Gastroesophageal sphincter (tissue), 4 donors: ENCODE data around the gene CPEB3. TPM values are rescaled to one million over a fixed set of nuclear protein-coding genes. Genes with fewer than 3 reads are reported as not detected.
"Not testable (repeated sequence)": the region's sequence is repeated elsewhere in the genome, so short reads cannot be mapped to it uniquely, and the experiment has no call there.

Experiments
- ATAC-seq: fragments of 150-250 bp; one replicate; pipeline ENCODE4 v1.9.1; 2016; ENCODE audit warnings: mild to moderate bottlenecking, moderate library complexity
- H3K27ac ChIP-seq, 4 donors: fragments of 200-600 bp; sonication (generic) in 3 of 4; 1 replicate in 3 of 4; 2 replicates in 1 of 4; pipeline ENCODE4 v1.5.1; 2016 to 2019
- H3K27me3 ChIP-seq: fragments of 200-600 bp; sonication (generic); one replicate; pipeline ENCODE4 v1.5.1; 2019
- H3K36me3 ChIP-seq, 2 donors: fragments of 200-600 bp; sonication (generic); one replicate each; pipeline ENCODE4 v1.5.1; 2019; ENCODE audit warnings: control low read depth in 1 of 2
- H3K4me1 ChIP-seq, 3 donors: fragments of 200-600 bp; sonication (generic); 1 replicate in 2 of 3; 2 replicates in 1 of 3; pipeline ENCODE4 v1.5.1; 2016 to 2019; ENCODE audit warnings: control low read depth in 2 of 3
- H3K4me3 ChIP-seq, 2 donors: fragments of 200-600 bp; sonication (generic); one replicate each; pipeline ENCODE4 v1.5.1; 2019; ENCODE audit warnings: mild to moderate bottlenecking in 1 of 2, moderate library complexity in 1 of 2
- H3K9me3 ChIP-seq, 3 donors: fragments of 200-600 bp; sonication (generic); one replicate each; pipeline ENCODE4 v1.5.1; 2017 to 2019; ENCODE audit warnings: control low read depth in 2 of 3
- CTCF ChIP-seq, 4 experiments: fragments of 200-600 bp in 2 of 4; fragments of 450-650 bp in 2 of 4; sonication (generic) in 1 of 4; IDR thresholded peaks; one replicate each; pipeline ENCODE4 v1.5.1; 2017 to 2019; ENCODE audit warnings: antibody characterized with exemption in 4 of 4, mild to moderate bottlenecking in 2 of 4, moderate library complexity in 2 of 4
- EP300 ChIP-seq: sonication (generic); formaldehyde crosslinking; IDR thresholded peaks from one replicate; pipeline ENCODE4 v1.6.1; 2017; ENCODE audit warnings: antibody characterized with exemption, mild to moderate bottlenecking
- POLR2A ChIP-seq, 2 donors: fragments of 450-650 bp; IDR thresholded peaks; one replicate each; pipeline ENCODE4 v1.6.1; 2017; ENCODE audit warnings: antibody characterized with exemption in 2 of 2, mild to moderate bottlenecking in 2 of 2, moderate library complexity in 1 of 2
- POLR2AphosphoS5 ChIP-seq: sonication (generic); formaldehyde crosslinking; IDR thresholded peaks from one replicate; pipeline ENCODE4 v1.6.1; 2017; ENCODE audit warnings: antibody characterized with exemption
- WGBS, 2 donors: methylation state at CpG; one replicate each; pipeline ENCODE4 v1.1.5; 2018; ENCODE audit warnings: low coverage in 1 of 2; 5-methylcytosine and 5-hydroxymethylcytosine counted together
- total RNA-seq, 4 donors: library from RNA; depleted of rRNA; stranded (reverse); fragments of >200 nt; gene quantifications; one replicate each; pipeline ENCODE4 v1.1.0, GENCODE V29; 2016

Gene CPEB3
- total RNA-seq, 4 donors from 2014 or later: 4.7 to 11.8 (median 9.7) TPM

- Histone ChIP-seq H3K4me3 (no peak overlapping the region), H3K9me3 (no peaks in the 10 kb centered on the region), H3K27me3 (no peaks in the 10 kb centered on the region), H3K4me1 (peaks cover 0 to 73% (median 3%) of the 10 kb centered on the region in 3 donors), H3K36me3 (no peaks in the 10 kb centered on the region), H3K27ac (peak overlapping the region in 3 of 4 donors; percentile 17 to 57 (median 32))
- ATAC-seq: no peak
- TF ChIP-seq POLR2A (IDR thresholded peaks at IDR 0.05) (no peak), EP300 (no peak), POLR2AphosphoS5 (no peak), CTCF (IDR thresholded peaks at IDR 0.05) (no peak)
- WGBS, 2 donors: 33% methylated on average over 1 of the region's 1 CpG; no CpG with 5 or more reads in 1 of the 2 donors
Measured at GRCh38 chr10:92149261-92149660, 141.6 kb downstream of the CPEB3 start.

- no peaks in the 10 kb centered on the region for H3K27me3 ChIP-seq
- no peak for ATAC-seq
- WGBS, 2 donors: 61 to 75% methylated on average over 5 to 6 of the region's 6 CpGs
- no peaks in the 10 kb centered on the region for H3K9me3 ChIP-seq
- peak overlapping the region; percentile 13 to 61 (median 50) for H3K27ac ChIP-seq
- H3K36me3 ChIP-seq: no peaks in the 10 kb centered on the region
- no peak for TF ChIP-seq EP300
- no peak for TF ChIP-seq CTCF (IDR thresholded peaks at IDR 0.05)
- no peak for TF ChIP-seq POLR2A (IDR thresholded peaks at IDR 0.05)
- TF ChIP-seq POLR2AphosphoS5: no peak
- no peak overlapping the region for H3K4me3 ChIP-seq
- H3K4me1 ChIP-seq: peaks cover 0 to 86% (median 9%) of the 10 kb centered on the region in 3 donors
Measured at GRCh38 chr10:92146781-92147180, 144.1 kb downstream of the CPEB3 start.

GRCh38 chr10:92146107-92146506 lies 144.8 kb downstream of the CPEB3 start:
- TF ChIP-seq EP300 (no peak), CTCF (IDR thresholded peaks at IDR 0.05) (no peak), POLR2A (IDR thresholded peaks at IDR 0.05) (no peak), POLR2AphosphoS5 (no peak)
- H3K4me1 ChIP-seq: peaks cover 0 to 82% (median 8%) of the 10 kb centered on the region in 3 donors
- H3K27ac ChIP-seq: peak overlapping the region; percentile 13 to 61 (median 46)
- H3K36me3 ChIP-seq: no peaks in the 10 kb centered on the region
- no peak overlapping the region for H3K4me3 ChIP-seq
- WGBS, 2 donors: 67 to 90% methylated on average over 1 of the region's 1 CpG
- H3K9me3 ChIP-seq: no peaks in the 10 kb centered on the region
- ATAC-seq: no peak
- H3K27me3 ChIP-seq: no peaks in the 10 kb centered on the region

- H3K27me3 ChIP-seq: no peaks in the 10 kb centered on the region
- peak overlapping the region; percentile 24 to 44 (median 33) for H3K27ac ChIP-seq
- TF ChIP-seq POLR2AphosphoS5: no peak
- TF ChIP-seq CTCF (IDR thresholded peaks at IDR 0.05): no peak
- no peak for TF ChIP-seq POLR2A (IDR thresholded peaks at IDR 0.05)
- TF ChIP-seq EP300: no peak
- no peak for ATAC-seq
- H3K4me3 ChIP-seq: no peak overlapping the region
- no peaks in the 10 kb centered on the region for H3K9me3 ChIP-seq
- H3K36me3 ChIP-seq: peaks cover 0 to 3% of the 10 kb centered on the region in 2 donors
- peaks cover 0 to 54% (median 6%) of the 10 kb centered on the region in 3 donors for H3K4me1 ChIP-seq
- WGBS, 2 donors: 70 to 71% methylated on average over 1 to 3 of the region's 3 CpGs
Measured at GRCh38 chr10:92142949-92143348, 147.9 kb downstream of the CPEB3 start.

GRCh38 chr10:92142512-92142911 lies 148.4 kb downstream of the CPEB3 start:
- 33 to 73% methylated on average over 1 of the region's 1 CpG for WGBS, 2 donors
- peaks cover 0 to 7% of the 10 kb centered on the region in 2 donors for H3K36me3 ChIP-seq
- no peak overlapping the region for H3K4me3 ChIP-seq
- no peaks in the 10 kb centered on the region for H3K9me3 ChIP-seq
- peaks cover 0 to 49% (median 6%) of the 10 kb centered on the region in 3 donors for H3K4me1 ChIP-seq
- no peak for ATAC-seq
- H3K27ac ChIP-seq: peak overlapping the region; percentile 24 to 44 (median 33)
- TF ChIP-seq EP300 (no peak), POLR2AphosphoS5 (no peak), CTCF (IDR thresholded peaks at IDR 0.05) (no peak), POLR2A (IDR thresholded peaks at IDR 0.05) (no peak)
- no peaks in the 10 kb centered on the region for H3K27me3 ChIP-seq

- ATAC-seq, H3K9me3 ChIP-seq, H3K27ac ChIP-seq, H3K27me3 ChIP-seq, H3K4me3 ChIP-seq: not testable (repeated sequence)
- H3K36me3 ChIP-seq: peaks cover 0 to 19% of the 10 kb centered on the region in 2 donors
- H3K4me1 ChIP-seq: peaks cover 0 to 36% (median 6%) of the 10 kb centered on the region in 3 donors
- WGBS, 2 donors: no CpG with 5 or more reads among the region's 3 CpGs
Measured at GRCh38 chr10:92141147-92141546, 149.7 kb downstream of the CPEB3 start.

- 100% methylated on average over 1 of the region's 1 CpG for WGBS, 2 donors
Measured at GRCh38 chr10:92134049-92134448, 156.8 kb downstream of the CPEB3 start.

More at GRCh38 chr10:92134049-92134448, 156.8 kb downstream of the CPEB3 start:
- H3K27ac ChIP-seq, H3K9me3 ChIP-seq, H3K27me3 ChIP-seq, ATAC-seq, H3K4me1 ChIP-seq, H3K4me3 ChIP-seq: not testable (repeated sequence)
- H3K36me3 ChIP-seq: peaks cover 0 to 19% of the 10 kb centered on the region in 2 donors
